Measurements from ENCODE around the gene ITGB4. TPM values are rescaled to one million over a fixed set of nuclear protein-coding genes. Genes with fewer than 3 reads are reported as not detected.
A peak's percentile ranks its signal among the peaks of the same experiment; 100 is the strongest.

The ITGB4 gene
- total and polyA plus RNA-seq, 9 of the 15 experiments (the other 6 are each of a cell fraction or from before 2014, with no cell fraction given) = 0.05 to 2.8 (median 0.76) TPM; not detected in 3

- peak in 1 of 2 experiments; percentile 13; a peak in 1 of 4 replicates for TF ChIP-seq RAD21 (CRISPR knock-in tag; conservative IDR thresholded peaks at IDR 0.05 in 1 of 2, IDR thresholded peaks at IDR 0.05 in 1 of 2)
- TF ChIP-seq, protein P1, sequence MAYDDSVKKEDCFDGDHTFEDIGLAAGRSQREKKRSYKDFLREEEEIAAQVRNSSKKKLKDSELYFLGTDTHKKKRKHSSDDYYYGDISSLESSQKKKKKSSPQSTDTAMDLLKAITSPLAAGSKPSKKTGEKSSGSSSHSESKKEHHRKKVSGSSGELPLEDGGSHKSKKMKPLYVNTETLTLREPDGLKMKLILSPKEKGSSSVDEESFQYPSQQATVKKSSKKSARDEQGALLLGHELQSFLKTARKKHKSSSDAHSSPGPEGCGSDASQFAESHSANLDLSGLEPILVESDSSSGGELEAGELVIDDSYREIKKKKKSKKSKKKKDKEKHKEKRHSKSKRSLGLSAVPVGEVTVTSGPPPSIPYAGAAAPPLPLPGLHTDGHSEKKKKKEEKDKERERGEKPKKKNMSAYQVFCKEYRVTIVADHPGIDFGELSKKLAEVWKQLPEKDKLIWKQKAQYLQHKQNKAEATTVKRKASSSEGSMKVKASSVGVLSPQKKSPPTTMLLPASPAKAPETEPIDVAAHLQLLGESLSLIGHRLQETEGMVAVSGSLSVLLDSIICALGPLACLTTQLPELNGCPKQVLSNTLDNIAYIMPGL (CRISPR knock-in tag; IDR thresholded peaks at IDR 0.05) = peak; percentile 77
- TF ChIP-seq SPI1 (IDR thresholded peaks at IDR 0.05; ENCODE audit: borderline replicate concordance, low read depth, low read length) = peak; percentile 49; the same call in 1 of the 2 replicates
- no peak for TF ChIP-seq DIDO1 (tag; IDR thresholded peaks at IDR 0.05; ENCODE audit: low read depth)
- no peak for TF ChIP-seq ARHGAP35 (IDR thresholded peaks at IDR 0.05; ENCODE audit: partially characterized antibody)
- TF ChIP-seq THAP12 (CRISPR knock-in tag; IDR thresholded peaks at IDR 0.05) = peak; percentile 92
- no peak for TF ChIP-seq ZNF133 (CRISPR knock-in tag; IDR thresholded peaks at IDR 0.05)
- peak; percentile 61; the same call in 1 of the 2 replicates for TF ChIP-seq CHD2 (IDR thresholded peaks at IDR 0.05; ENCODE audit: low read depth, low read length)
- peak; percentile 38; the same call in 1 of the 2 replicates for TF ChIP-seq THAP7 (CRISPR knock-in tag; IDR thresholded peaks at IDR 0.05)
- no peak for TF ChIP-seq SMAD2 (IDR thresholded peaks at IDR 0.05; ENCODE audit: low read depth, low read length)
Observed at GRCh38 chr17:75785016-75785890, 64.0 kb downstream of the ITGB4 start (continued).

All from K562 (cell line).